K562 (cell line): ENCODE measurements around the gene CD4. TPM values are rescaled to one million over a fixed set of nuclear protein-coding genes. Genes with fewer than 3 reads are reported as not detected.
A peak's percentile ranks its signal among the peaks of the same experiment; 100 is the strongest.

Experiments used
- ARID2 ChIP-seq: fragments of 450-650 bp; IDR thresholded peaks from 2 replicates; pipeline ENCODE4 v1.6.1; 2017; ENCODE audit warnings: antibody characterized with exemption, mild to moderate bottlenecking
- CREB3L1 ChIP-seq: fragments of 450-650 bp; IDR thresholded peaks from 2 replicates; pipeline ENCODE4 v1.6.1; 2014; ENCODE audit warnings: low read depth, mild to moderate bottlenecking, moderate library complexity, borderline replicate concordance
- DEAF1 ChIP-seq: fragments of 450-650 bp; formaldehyde crosslinking; IDR thresholded peaks from 2 replicates; pipeline ENCODE4 v1.4.0; 2020; ENCODE audit warnings: mild to moderate bottlenecking, moderate library complexity
- GMEB1 ChIP-seq: fragments of 250-450 bp; sonication (Bioruptor Pico); IDR thresholded peaks from 2 replicates; pipeline ENCODE4 v1.4.0; 2020; ENCODE audit warnings: mild to moderate bottlenecking
- NRF1 ChIP-seq, 2 experiments: fragments of 450-650 bp; IDR thresholded peaks in 1 of 2; conservative IDR thresholded peaks in 1 of 2; 2 replicates each; pipeline ENCODE4 v1.6.1; 2014; ENCODE audit warnings: mild to moderate bottlenecking in 2 of 2
- POLR2H ChIP-seq: IDR thresholded peaks from 2 replicates; pipeline ENCODE4 v1.6.1; 2016; ENCODE audit warnings: missing genetic modification characterization, low read depth, mild to moderate bottlenecking, control low read depth, missing compliant biosample characterization, moderate library complexity
- RB1 ChIP-seq: fragments of 450-650 bp; IDR thresholded peaks from 2 replicates; pipeline ENCODE4 v1.6.1; 2017; ENCODE audit warnings: low read depth, mild to moderate bottlenecking
- ZBTB7A ChIP-seq: IDR thresholded peaks from 2 replicates; pipeline ENCODE4 v1.6.1; 2011; ENCODE audit warnings: low read depth, mild to moderate bottlenecking, low read length, moderate library complexity, borderline replicate concordance; ENCODE audit not compliant: control insufficient read depth
- ZC3H4 ChIP-seq: sonication (generic); formaldehyde crosslinking; IDR thresholded peaks from 2 replicates; pipeline ENCODE4 v1.9.0; 2021; ENCODE audit warnings: missing genetic modification reagents, borderline replicate concordance
- polyA plus RNA-seq, 8 experiments: library from polyadenylated mRNA; depleted of rRNA in 4 of 8; stranded (reverse) in 5 of 8; unstranded in 3 of 8; fragments of >200 nt; fragmentation: Nextera tagmentation in 2 of 8; fragmentation: Illumina TruSeq in 1 of 8; extraction: Ambion mirVana in 2 of 8; extraction: Trizol in 1 of 8; gene quantifications; 2 replicates each; pipeline versions ENCODE4 v1.2.1 to v1.2.3, GENCODE V29; 2011 to 2014; ENCODE audit warnings: inconsistent platforms in 1 of 8, missing spikeins in 1 of 8
- total RNA-seq, 7 experiments: library from RNA; depleted of rRNA in 6 of 7; stranded (reverse); fragments of >200 nt in 6 of 7; fragmentation: Illumina TruSeq in 2 of 7; extraction: Trizol in 2 of 7; gene quantifications; 2 replicates each; pipeline versions ENCODE4 v1.2.1 to v1.2.3, GENCODE V29; 2011 to 2021; ENCODE audit warnings: low replicate concordance in 1 of 7
- TF ChIP-seq, protein P1 (sequence below): fragments of 450-650 bp; IDR thresholded peaks from 2 replicates; pipeline ENCODE4 v1.7.1; 2018; ENCODE audit warnings: mild to moderate bottlenecking, low read depth; ENCODE audit not compliant: partially characterized antibody

The CD4 gene
- total and polyA plus RNA-seq, 9 of the 15 experiments (the other 6 are each of a cell fraction or from before 2014, with no cell fraction given) = 0.06 to 0.27 (median 0.09) TPM; not detected in 5

DNA sequence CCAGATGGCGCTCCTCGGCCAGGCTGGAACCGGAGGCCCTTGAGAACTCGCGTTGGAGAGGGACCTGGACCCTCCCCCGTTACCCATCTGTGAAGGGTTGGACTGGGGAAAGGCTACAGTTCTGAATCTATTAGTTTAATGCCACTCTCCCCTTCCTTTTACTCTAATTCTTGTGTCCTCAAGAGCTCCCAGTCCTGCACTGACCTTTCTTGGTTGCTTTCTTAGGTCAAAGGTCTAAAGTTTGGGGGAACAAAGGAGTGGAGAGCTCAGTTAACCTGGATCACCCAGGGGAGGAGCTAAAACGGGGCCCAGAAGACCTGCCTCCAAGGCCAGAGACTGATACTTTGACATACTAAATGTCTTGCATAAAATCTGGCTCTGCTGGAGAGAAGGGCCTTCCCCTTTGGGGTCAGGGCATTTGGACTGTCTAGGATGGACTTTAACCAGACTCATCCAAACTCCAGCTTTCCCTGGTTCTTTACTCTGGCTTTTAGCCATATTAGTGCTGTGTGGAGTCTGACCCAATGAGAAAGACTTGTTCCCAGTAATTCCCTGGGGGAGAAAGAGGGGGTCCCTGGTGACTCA, 35.5 kb upstream of the CD4 start (continued):
- TF ChIP-seq ZC3H4 (CRISPR knock-in tag) = no peak
- TF ChIP-seq DEAF1 (CRISPR knock-in tag) = 0 out of 2 replicates have a peak, but pooled peaks have one; percentile 88
- TF ChIP-seq ZBTB7A = peak; percentile 39; the same call in 1 of the 2 replicates
- TF ChIP-seq POLR2H (tag) = no peak
- TF ChIP-seq GMEB1 (CRISPR knock-in tag) = no peak
- 0 out of 4 replicates have a peak, but pooled peaks have one; percentile 2 to 18 for TF ChIP-seq NRF1 (conservative IDR thresholded peaks at IDR 0.05 in 1 of 2, IDR thresholded peaks at IDR 0.05 in 1 of 2)
- TF ChIP-seq CREB3L1 = 0 out of 2 replicates have a peak, but pooled peaks have one; percentile 5
- TF ChIP-seq ARID2 = peak; percentile 83; the same call in 1 of the 2 replicates
- TF ChIP-seq, protein P1, sequence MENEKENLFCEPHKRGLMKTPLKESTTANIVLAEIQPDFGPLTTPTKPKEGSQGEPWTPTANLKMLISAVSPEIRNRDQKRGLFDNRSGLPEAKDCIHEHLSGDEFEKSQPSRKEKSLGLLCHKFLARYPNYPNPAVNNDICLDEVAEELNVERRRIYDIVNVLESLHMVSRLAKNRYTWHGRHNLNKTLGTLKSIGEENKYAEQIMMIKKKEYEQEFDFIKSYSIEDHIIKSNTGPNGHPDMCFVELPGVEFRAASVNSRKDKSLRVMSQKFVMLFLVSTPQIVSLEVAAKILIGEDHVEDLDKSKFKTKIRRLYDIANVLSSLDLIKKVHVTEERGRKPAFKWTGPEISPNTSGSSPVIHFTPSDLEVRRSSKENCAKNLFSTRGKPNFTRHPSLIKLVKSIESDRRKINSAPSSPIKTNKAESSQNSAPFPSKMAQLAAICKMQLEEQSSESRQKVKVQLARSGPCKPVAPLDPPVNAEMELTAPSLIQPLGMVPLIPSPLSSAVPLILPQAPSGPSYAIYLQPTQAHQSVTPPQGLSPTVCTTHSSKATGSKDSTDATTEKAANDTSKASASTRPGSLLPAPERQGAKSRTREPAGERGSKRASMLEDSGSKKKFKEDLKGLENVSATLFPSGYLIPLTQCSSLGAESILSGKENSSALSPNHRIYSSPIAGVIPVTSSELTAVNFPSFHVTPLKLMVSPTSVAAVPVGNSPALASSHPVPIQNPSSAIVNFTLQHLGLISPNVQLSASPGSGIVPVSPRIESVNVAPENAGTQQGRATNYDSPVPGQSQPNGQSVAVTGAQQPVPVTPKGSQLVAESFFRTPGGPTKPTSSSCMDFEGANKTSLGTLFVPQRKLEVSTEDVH = peak; percentile 0
- TF ChIP-seq RB1 = 0 out of 2 replicates have a peak, but pooled peaks have one; percentile 48
